HT-29 (cell line): ENCODE results near the gene IQSEC2. TPM values are rescaled to one million over a fixed set of nuclear protein-coding genes. Genes with fewer than 3 reads are reported as not detected.

Experiments
- DNase-seq: peaks from one replicate; pipeline ENCODE4 v3.0.0-alpha.2; 2015; ENCODE audit warnings: low spot score
- total RNA-seq: library from RNA; depleted of rRNA; stranded (reverse); fragments of >200 nt; shearing (Covaris generic); gene quantifications from 2 replicates; pipeline ENCODE4 v1.2.3, GENCODE V29; 2014

The IQSEC2 gene
- total RNA-seq, 1 experiment from 2014 or later, result 11.7 TPM

- no peak for DNase-seq
Observed at GRCh38 chrX:53268173-53268572, 13.2 kb downstream of the IQSEC2 start.

DNA sequence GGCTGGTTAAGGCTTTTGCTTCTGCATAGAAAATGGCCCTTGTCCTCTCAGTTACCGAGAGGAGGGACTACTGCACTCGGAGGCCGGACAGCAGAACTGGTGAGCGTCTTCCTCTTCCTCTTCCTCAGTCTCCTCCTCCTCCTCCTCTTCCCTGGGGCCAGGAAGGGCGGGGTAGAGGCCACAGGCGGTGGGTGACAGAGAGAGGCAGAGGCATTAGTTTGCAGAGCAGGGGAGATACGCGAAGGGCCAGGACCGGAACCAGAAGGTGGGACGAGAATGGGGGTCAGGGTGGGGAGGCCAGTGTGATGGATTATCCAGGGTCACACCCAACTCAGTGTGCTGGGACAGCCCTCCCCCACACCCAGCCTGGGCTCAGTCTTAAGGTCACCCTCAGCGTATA is 14.5 kb downstream of the IQSEC2 start:
- DNase-seq, result no peak

GRCh38 chrX:53265771-53266574 is 15.4 kb downstream of the IQSEC2 start:
- peak; percentile 31 for DNase-seq

GRCh38 chrX:53263597-53264094 is 17.7 kb downstream of the IQSEC2 start:
- DNase-seq, result peak; percentile 63

- DNase-seq, result peak; percentile 80
Observed at GRCh38 chrX:53262918-53263394, 18.4 kb downstream of the IQSEC2 start.

DNA sequence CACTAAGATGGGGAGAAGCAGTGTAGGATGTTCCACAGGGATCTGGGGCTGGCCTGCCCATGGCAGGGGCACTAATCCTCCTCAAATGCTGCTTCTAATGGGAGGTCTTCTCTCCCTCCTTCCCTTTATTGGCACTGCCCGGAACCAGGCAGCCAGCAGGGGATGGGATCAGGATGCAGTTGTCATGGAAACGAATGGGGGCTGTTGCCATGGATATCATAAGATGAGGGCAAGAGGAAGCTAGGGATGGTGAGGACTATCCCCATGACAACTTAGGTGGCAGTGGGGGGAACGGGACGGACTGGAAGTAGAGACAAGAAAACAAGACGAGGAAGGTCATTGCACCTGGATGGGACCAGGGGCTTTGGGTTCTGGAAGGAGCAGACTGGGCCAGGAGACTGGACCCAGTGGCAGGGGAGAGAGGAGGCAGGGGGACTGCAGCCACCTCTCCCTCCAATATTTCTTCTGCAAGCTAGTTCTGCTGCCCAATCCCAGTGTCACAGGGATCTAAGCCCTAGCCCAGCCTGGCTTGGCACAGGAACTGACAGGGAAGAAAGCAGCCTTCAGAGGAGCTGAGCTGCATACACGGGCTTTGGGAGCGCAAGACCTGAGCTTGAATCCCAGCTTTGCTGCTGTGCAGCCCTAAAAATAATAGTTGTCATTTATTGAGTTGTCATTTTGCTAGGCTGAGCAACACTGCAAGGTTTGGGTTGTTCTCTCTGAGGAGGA is 19.0 kb downstream of the IQSEC2 start:
- no peak for DNase-seq

- no peak for DNase-seq
Observed at GRCh38 chrX:53261355-53261972, 19.9 kb downstream of the IQSEC2 start.

GRCh38 chrX:53260836-53261235 is 20.5 kb downstream of the IQSEC2 start:
- DNase-seq, result no peak

DNA sequence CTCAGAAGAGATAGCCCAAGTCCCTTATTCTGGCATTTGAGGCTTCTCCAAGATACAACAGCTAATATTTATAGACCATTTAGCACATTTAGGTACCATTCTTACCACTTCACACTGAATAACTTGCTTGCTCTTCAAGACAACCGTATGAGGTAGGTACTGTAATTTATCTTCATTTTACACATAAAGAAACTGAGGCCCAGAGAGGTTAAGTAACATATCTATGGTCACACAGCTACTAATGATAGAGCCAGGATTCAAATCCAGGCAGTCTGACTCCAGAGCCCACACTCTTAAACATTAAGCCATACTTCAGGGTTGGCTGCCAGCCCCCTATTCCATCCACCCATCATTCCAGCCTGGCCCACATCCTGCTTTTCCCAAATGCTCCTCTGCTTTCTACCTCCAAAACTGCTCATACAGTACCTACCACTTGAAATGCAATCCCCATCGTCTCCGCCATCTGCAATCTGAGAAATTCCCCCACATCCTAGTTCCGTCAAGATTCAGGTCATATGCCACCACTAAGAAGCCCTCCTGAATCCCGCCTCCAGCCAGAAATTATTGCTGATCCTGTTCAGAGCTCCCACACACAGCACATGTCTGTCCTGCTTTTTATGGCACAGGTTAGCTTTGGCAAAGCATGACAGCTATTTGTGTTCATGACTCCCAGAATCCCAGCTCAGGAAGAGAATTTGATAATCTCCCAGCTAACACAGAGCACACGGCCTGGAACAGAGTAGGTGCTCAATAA is 23.5 kb downstream of the IQSEC2 start:
- no peak for DNase-seq

- DNase-seq, result no peak
Observed at GRCh38 chrX:53257166-53257565, 24.2 kb downstream of the IQSEC2 start.

DNA sequence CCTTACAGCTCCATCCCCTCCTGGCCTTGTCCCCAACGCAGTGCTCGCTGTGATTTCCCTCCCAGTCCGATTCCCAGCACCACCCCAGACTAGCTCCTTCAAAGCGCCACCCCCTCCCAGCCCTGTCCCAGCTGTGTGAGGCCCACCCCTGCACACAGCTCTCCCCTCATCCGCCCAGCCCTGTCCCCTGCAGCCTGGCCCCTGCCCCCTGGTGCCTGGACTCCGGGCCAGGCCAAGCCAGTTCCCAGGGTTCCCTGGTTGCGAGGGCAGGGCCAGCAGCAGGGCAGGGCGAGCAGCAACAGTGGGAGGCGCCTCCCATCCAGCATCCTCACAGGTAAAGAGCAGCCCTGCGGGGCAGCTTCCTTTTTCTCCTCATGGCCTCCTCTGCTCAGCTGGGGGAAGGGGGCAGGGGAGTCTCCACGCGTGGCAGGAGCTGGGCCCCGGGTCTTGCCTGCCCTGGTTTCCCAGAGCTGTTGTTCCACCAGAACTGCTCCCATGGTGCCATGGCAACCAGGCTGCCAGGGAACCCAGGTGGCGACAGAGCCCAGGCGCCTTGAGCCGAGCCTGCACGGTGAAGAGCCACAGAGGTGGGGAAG is 24.8 kb downstream of the IQSEC2 start:
- no peak for DNase-seq

GRCh38 chrX:53255738-53256191 is 25.6 kb downstream of the IQSEC2 start:
- no peak for DNase-seq

DNA sequence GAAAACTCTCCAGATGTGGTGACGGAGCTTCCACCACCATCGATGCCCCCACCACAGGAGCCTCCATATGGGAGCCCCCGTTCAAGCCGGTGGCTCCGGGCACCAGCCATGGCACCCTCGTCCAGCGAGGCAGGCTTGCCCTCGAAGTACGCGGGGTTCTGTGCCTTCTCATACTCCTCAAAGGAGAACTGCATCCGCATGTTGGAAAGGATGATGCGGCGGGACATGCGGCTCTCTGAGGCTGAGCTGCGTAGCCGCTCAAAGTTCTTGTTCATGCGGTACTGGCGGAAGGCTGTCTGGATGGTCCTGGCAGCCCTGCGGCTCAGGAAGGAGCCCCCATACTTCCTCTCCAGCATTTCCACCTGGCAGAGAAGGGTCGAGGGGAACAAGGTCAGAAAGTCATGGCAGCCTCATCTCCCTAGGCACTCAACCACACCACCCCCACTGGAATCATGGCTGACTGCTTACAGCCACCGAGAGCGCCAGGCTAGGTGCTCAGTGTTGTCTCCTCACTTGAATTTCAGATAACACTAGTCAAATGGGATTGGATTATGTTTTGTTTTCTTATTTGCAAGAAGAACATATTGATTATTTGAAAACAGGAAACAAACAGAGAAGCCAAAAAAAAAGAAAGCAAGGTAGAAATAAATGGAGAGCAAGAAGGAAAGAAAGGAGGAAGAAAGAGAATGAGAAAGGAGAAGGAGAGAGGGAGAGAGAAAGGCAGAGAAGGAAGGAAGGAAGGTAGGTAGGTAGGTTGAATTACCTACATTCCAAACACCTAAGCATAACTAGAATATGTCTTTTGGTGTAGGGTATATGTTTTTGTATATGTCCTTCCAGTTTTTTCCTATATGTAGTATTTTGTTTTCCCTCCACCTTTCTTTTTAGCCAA is 26.6 kb downstream of the IQSEC2 start:
- DNase-seq, result no peak

- DNase-seq, result no peak
Observed at GRCh38 chrX:53253293-53254020, 27.9 kb downstream of the IQSEC2 start.

- DNase-seq, result no peak
Observed at GRCh38 chrX:53251307-53251706, 30.1 kb downstream of the IQSEC2 start.

GRCh38 chrX:53250556-53250955 is 30.8 kb downstream of the IQSEC2 start:
- no peak for DNase-seq

GRCh38 chrX:53249408-53250042 is 31.9 kb downstream of the IQSEC2 start:
- DNase-seq, result no peak

- DNase-seq, result no peak
Observed at GRCh38 chrX:53247928-53248327, 33.5 kb downstream of the IQSEC2 start.

- DNase-seq, result no peak
Observed at GRCh38 chrX:53246231-53246630, 35.2 kb downstream of the IQSEC2 start.
